BLaER1 treated with 17β-estradiol and CSF1 and Interleukin-3, amounts not matched to agents 10 nM and 100 nM (cell line): Measurements from ENCODE around the gene ARPC2.

Experiments
- H3K27ac ChIP-seq, 11 experiments: shearing (Covaris generic); formaldehyde crosslinking; 2 replicates each; pipeline ENCODE4 v1.8.1; 2022
- H3K27me3 ChIP-seq, 11 experiments: shearing (Covaris generic); formaldehyde crosslinking; 2 replicates each; pipeline ENCODE4 v1.8.1; 2022
- H3K36me3 ChIP-seq, 11 experiments: shearing (Covaris generic); formaldehyde crosslinking; 2 replicates each; pipeline ENCODE4 v1.8.1; 2022
- H3K4me1 ChIP-seq, 10 experiments: shearing (Covaris generic); formaldehyde crosslinking; 2 replicates each; pipeline ENCODE4 v1.8.1; 2022
- H3K4me2 ChIP-seq, 11 experiments: shearing (Covaris generic); formaldehyde crosslinking; 2 replicates each; pipeline ENCODE4 v1.8.1; 2022
- H3K4me3 ChIP-seq, 10 experiments: shearing (Covaris generic); formaldehyde crosslinking; 2 replicates each; pipeline ENCODE4 v1.8.1; 2022
- H3K9ac ChIP-seq, 11 experiments: shearing (Covaris generic); formaldehyde crosslinking; 2 replicates each; pipeline ENCODE4 v1.8.1; 2022
- H3K9me3 ChIP-seq, 11 experiments: shearing (Covaris generic); formaldehyde crosslinking; replicated peaks in 1 of 11; 2 replicates each; pipeline ENCODE4 v1.8.1; 2022
- H4K20me1 ChIP-seq, 11 experiments: shearing (Covaris generic); formaldehyde crosslinking; 2 replicates each; pipeline ENCODE4 v1.8.1; 2022
- Cebpa-rat ChIP-seq, 11 experiments: shearing (Covaris generic); IDR thresholded peaks; 2 replicates each; pipeline ENCODE4 v1.8.1; 2022

ARPC2 gene

GRCh38 chr2:218290316-218291261, 73.6 kb downstream of the ARPC2 start:
- Histone ChIP-seq H3K36me3 (peaks cover 0 to 13% (median 0%) of the 10 kb centered on the region in 11 experiments; a peak in 4 of 22 replicates), H3K27me3 (no peaks in the 10 kb centered on the region), H3K9me3 (no peaks in the 10 kb centered on the region), H3K9ac (peak overlapping the region; percentile 63 to 92 (median 83); a peak in 21 of 22 replicates), H3K4me2 (peak overlapping the region; percentile 62 to 99 (median 89)), H3K27ac (peak overlapping the region; percentile 67 to 94 (median 80)), H4K20me1 (peaks cover 0 to 57% (median 0%) of the 10 kb centered on the region in 11 experiments; a peak in 7 of 22 replicates), H3K4me3 (peak overlapping the region in 8 of 10 experiments; percentile 60 to 84 (median 74); a peak in 13 of 20 replicates), H3K4me1 (peaks cover 58 to 92% (median 76%) of the 10 kb centered on the region in 10 experiments)
- TF ChIP-seq Cebpa-rat (IDR thresholded peaks at IDR 0.05), result no peak

GRCh38 chr2:218291318-218292047, 74.5 kb downstream of the ARPC2 start:
- Histone ChIP-seq H3K4me2 (peak overlapping the region; percentile 62 to 99 (median 89)), H3K9ac (peak overlapping the region; percentile 63 to 92 (median 83)), H3K36me3 (peaks cover 0 to 8% (median 0%) of the 10 kb centered on the region in 11 experiments; a peak in 2 of 22 replicates), H4K20me1 (peaks cover 0 to 48% (median 0%) of the 10 kb centered on the region in 11 experiments; a peak in 7 of 22 replicates), H3K27ac (peak overlapping the region; percentile 67 to 94 (median 80)), H3K4me3 (peak overlapping the region; percentile 56 to 84 (median 68)), H3K27me3 (no peaks in the 10 kb centered on the region), H3K9me3 (no peaks in the 10 kb centered on the region), H3K4me1 (peaks cover 49 to 83% (median 67%) of the 10 kb centered on the region in 10 experiments)
- TF ChIP-seq Cebpa-rat (IDR thresholded peaks at IDR 0.05), result no peak

- Histone ChIP-seq H3K4me2 (peak within 1 kb of the TSS; percentile 62 to 99 (median 89)), H3K4me1 (peaks cover 41 to 77% (median 64%) of the 10 kb centered on the region in 10 experiments), H3K4me3 (peak within 1 kb of the TSS; percentile 56 to 84 (median 68)), H3K9ac (peak within 1 kb of the TSS; percentile 63 to 92 (median 83)), H3K27me3 (no peaks in the 10 kb centered on the region), H4K20me1 (peaks cover 0 to 40% (median 0%) of the 10 kb centered on the region in 11 experiments; a peak in 6 of 22 replicates), H3K36me3 (peaks cover 0 to 8% (median 0%) of the 10 kb centered on the region in 11 experiments; a peak in 2 of 22 replicates), H3K9me3 (no peaks in the 10 kb centered on the region), H3K27ac (peak within 1 kb of the TSS; percentile 67 to 94 (median 80))
- peak in 1 of 11 experiments; percentile 49; a peak in 2 of 22 replicates for TF ChIP-seq Cebpa-rat (IDR thresholded peaks at IDR 0.05)
Observed at GRCh38 chr2:218292048-218293014, 75.3 kb downstream of the ARPC2 start, which contains the start of gene TMBIM1. TSS of gene TMBIM1 (minus strand) at chr2:218292503. CDS start at chr2:218282141, 10,362 bp downstream.

GRCh38 chr2:218293715-218294429, 76.9 kb downstream of the ARPC2 start:
- Histone ChIP-seq H3K4me1 (peaks cover 33 to 70% (median 52%) of the 10 kb centered on the region in 10 experiments), H3K9me3 (no peaks in the 10 kb centered on the region), H3K36me3 (peaks cover 0 to 4% (median 0%) of the 10 kb centered on the region in 11 experiments; a peak in 2 of 22 replicates), H3K9ac (no peak overlapping the region), H3K4me2 (peak overlapping the region in 7 of 11 experiments; percentile 74 to 99 (median 96); a peak in 11 of 22 replicates), H3K27me3 (no peaks in the 10 kb centered on the region), H4K20me1 (peaks cover 0 to 25% (median 0%) of the 10 kb centered on the region in 11 experiments; a peak in 6 of 22 replicates), H3K4me3 (no peak overlapping the region), H3K27ac (peak overlapping the region in 2 of 11 experiments; percentile 20 to 94; a peak in 3 of 22 replicates)
- no peak for TF ChIP-seq Cebpa-rat (IDR thresholded peaks at IDR 0.05)

GRCh38 chr2:218294430-218295022, 77.5 kb downstream of the ARPC2 start:
- H3K27ac ChIP-seq, result no peak overlapping the region
- H4K20me1 ChIP-seq, result peaks cover 0 to 18% (median 0%) of the 10 kb centered on the region in 11 experiments; a peak in 6 of 22 replicates
- peak overlapping the region in 5 of 11 experiments; percentile 16 to 99 (median 96); a peak in 7 of 22 replicates for H3K4me2 ChIP-seq
- H3K4me3 ChIP-seq, result no peak overlapping the region
- TF ChIP-seq Cebpa-rat (IDR thresholded peaks at IDR 0.05), result no peak
- H3K4me1 ChIP-seq, result peaks cover 32 to 63% (median 47%) of the 10 kb centered on the region in 10 experiments
- H3K9me3 ChIP-seq, result no peaks in the 10 kb centered on the region
- no peaks in the 10 kb centered on the region for H3K36me3 ChIP-seq
- no peaks in the 10 kb centered on the region for H3K27me3 ChIP-seq
- H3K9ac ChIP-seq, result peak overlapping the region in 1 of 11 experiments; percentile 3; a peak in 1 of 22 replicates

- H3K27ac ChIP-seq, result no peak overlapping the region
- H4K20me1 ChIP-seq, result peaks cover 0 to 13% (median 0%) of the 10 kb centered on the region in 11 experiments; a peak in 6 of 22 replicates
- H3K9ac ChIP-seq, result peak overlapping the region in 2 of 11 experiments; percentile 2 to 3; a peak in 1 of 22 replicates
Observed at GRCh38 chr2:218295029-218295428, 78.0 kb downstream of the ARPC2 start.

GRCh38 chr2:218296200-218296599, 79.2 kb downstream of the ARPC2 start:
- no peak for TF ChIP-seq Cebpa-rat (IDR thresholded peaks at IDR 0.05)
- Histone ChIP-seq H3K4me1 (peaks cover 15 to 49% (median 32%) of the 10 kb centered on the region in 10 experiments), H3K27ac (no peak overlapping the region), H4K20me1 (peaks cover 0 to 2% (median 0%) of the 10 kb centered on the region in 11 experiments; a peak in 2 of 22 replicates), H3K36me3 (no peaks in the 10 kb centered on the region), H3K9me3 (no peaks in the 10 kb centered on the region), H3K27me3 (no peaks in the 10 kb centered on the region), H3K4me2 (no peak overlapping the region), H3K4me3 (no peak overlapping the region), H3K9ac (no peak overlapping the region)

More at GRCh38 chr2:218295029-218295428, 78.0 kb downstream of the ARPC2 start:
- Histone ChIP-seq H3K9me3 (no peaks in the 10 kb centered on the region), H3K27me3 (no peaks in the 10 kb centered on the region), H3K4me1 (peaks cover 27 to 58% (median 42%) of the 10 kb centered on the region in 10 experiments), H3K36me3 (no peaks in the 10 kb centered on the region), H3K4me2 (0 out of 22 replicates have a peak overlapping the region, but pooled peaks of 1 of the 11 experiments have one; percentile 99), H3K4me3 (no peak overlapping the region)
- no peak for TF ChIP-seq Cebpa-rat (IDR thresholded peaks at IDR 0.05)
